HepG2 (cell line): Measurements from ENCODE around the gene MYADML2. TPM values are rescaled to one million over a fixed set of nuclear protein-coding genes. Genes with fewer than 3 reads are reported as not detected.

Experiments used
- ATF7-NPFF ChIP-seq: sonication (generic); formaldehyde crosslinking; IDR thresholded peaks from 2 replicates; pipeline ENCODE4 v1.8.1; 2023; ENCODE audit warnings: mild to moderate bottlenecking, low read depth, missing genetic modification reagents, moderate library complexity
- CREB3 ChIP-seq: sonication (generic); formaldehyde crosslinking; IDR thresholded peaks from 2 replicates; pipeline ENCODE4 v1.5.0; 2020; ENCODE audit warnings: missing genetic modification reagents
- HIVEP1 ChIP-seq: sonication (generic); formaldehyde crosslinking; IDR thresholded peaks from 2 replicates; pipeline ENCODE4 v1.4.0; 2020; ENCODE audit warnings: mild to moderate bottlenecking, missing genetic modification reagents
- LCORL ChIP-seq, 2 experiments: fragments of 450-650 bp in 1 of 2; sonication (generic) in 1 of 2; formaldehyde crosslinking in 1 of 2; IDR thresholded peaks; 2 replicates each; pipeline versions ENCODE4 v1.5.0 to v1.6.1; 2017 to 2020; ENCODE audit warnings: antibody characterized with exemption in 1 of 2, missing genetic modification reagents in 1 of 2
- POLR2AphosphoS5 ChIP-seq: IDR thresholded peaks from 2 replicates; pipeline ENCODE4 v1.6.1; 2012; ENCODE audit warnings: low read depth, low read length
- ZBTB21 ChIP-seq: sonication (generic); formaldehyde crosslinking; IDR thresholded peaks from 2 replicates; pipeline ENCODE4 v1.4.0; 2020; ENCODE audit warnings: missing genetic modification reagents
- ZFP41 ChIP-seq: sonication (generic); formaldehyde crosslinking; IDR thresholded peaks from 2 replicates; pipeline ENCODE4 v1.4.0; 2020; ENCODE audit warnings: mild to moderate bottlenecking, missing genetic modification reagents, borderline replicate concordance
- ZFX ChIP-seq: sonication (generic); formaldehyde crosslinking; IDR thresholded peaks from 2 replicates; pipeline ENCODE4 v1.4.0; 2020; ENCODE audit warnings: mild to moderate bottlenecking, low read depth, missing genetic modification reagents, moderate library complexity
- ZHX2 ChIP-seq, 2 experiments: sonication (generic) in 1 of 2; formaldehyde crosslinking in 1 of 2; IDR thresholded peaks; 2 replicates each; pipeline versions ENCODE4 v1.6.1 to v1.9.0; 2014 to 2022; ENCODE audit warnings: antibody characterized with exemption in 1 of 2, borderline replicate concordance in 1 of 2, inconsistent platforms in 1 of 2, low read depth in 1 of 2, missing genetic modification reagents in 1 of 2
- ZNF567 ChIP-seq: sonication (generic); formaldehyde crosslinking; IDR thresholded peaks from 2 replicates; pipeline ENCODE4 v1.8.1; 2023; ENCODE audit warnings: mild to moderate bottlenecking, missing genetic modification reagents, borderline replicate concordance
- ZNF724P ChIP-seq: sonication (generic); formaldehyde crosslinking; IDR thresholded peaks from 2 replicates; pipeline ENCODE4 v1.8.0; 2022; ENCODE audit warnings: missing genetic modification reagents, borderline replicate concordance
- polyA plus RNA-seq, 8 experiments: library from polyadenylated mRNA; depleted of rRNA in 3 of 8; stranded (reverse) in 7 of 8; unstranded in 1 of 8; fragments of >200 nt; fragmentation: Illumina TruSeq in 4 of 8; extraction: Trizol in 4 of 8; gene quantifications; 2 replicates each; pipeline versions ENCODE4 v1.2.1 to v1.2.3, GENCODE V29; 2011 to 2016; ENCODE audit warnings: low read depth in 4 of 8, missing spikeins in 1 of 8, mixed read lengths in 1 of 8; ENCODE audit not compliant: insufficient read depth in 1 of 8
- total RNA-seq, 5 experiments: library from RNA; depleted of rRNA; stranded (reverse); fragments of >200 nt; fragmentation: Illumina TruSeq; extraction: Trizol; gene quantifications; 2 replicates each; pipeline ENCODE4 v1.2.3, GENCODE V29; 2016; ENCODE audit warnings: low read depth in 1 of 5
- TF ChIP-seq, protein P1 (sequence below): sonication (generic); IDR thresholded peaks from 2 replicates; pipeline ENCODE4 v1.6.1; 2016; ENCODE audit warnings: low read depth, borderline replicate concordance
- TF ChIP-seq, protein P2 (sequence below): sonication (generic); formaldehyde crosslinking; IDR thresholded peaks from 2 replicates; pipeline ENCODE4 v1.8.0; 2022; ENCODE audit warnings: missing genetic modification reagents, mild to moderate bottlenecking, moderate library complexity, borderline replicate concordance
- TF ChIP-seq, protein P3 (sequence below): sonication (generic); formaldehyde crosslinking; IDR thresholded peaks from 2 replicates; pipeline ENCODE4 v1.8.1; 2023; ENCODE audit warnings: mild to moderate bottlenecking, missing genetic modification reagents, borderline replicate concordance

MYADML2 gene
- total and polyA plus RNA-seq, 2 of the 13 experiments (the other 11 are each of a cell fraction or from before 2014, with no cell fraction given) = not detected

- TF ChIP-seq ZHX2 (IDR thresholded peaks at IDR 0.05; ENCODE audit: low read depth) (0 out of 2 replicates have a peak, but pooled peaks have one; percentile 44), ZHX2 (CRISPR knock-in tag; IDR thresholded peaks at IDR 0.05; ENCODE audit: borderline replicate concordance) (no peak), CREB3 (CRISPR knock-in tag) (no peak), ZFX (peak; percentile 97), HIVEP1 (CRISPR knock-in tag) (peak; percentile 90; the same call in 1 of the 2 replicates), LCORL (IDR thresholded peaks at IDR 0.05) (no peak), LCORL (CRISPR knock-in tag; IDR thresholded peaks at IDR 0.05) (peak; percentile 93), ATF7-NPFF (CRISPR knock-in tag) (peak; percentile 91), ZNF724P (CRISPR knock-in tag) (peak; percentile 91), ZFP41 (0 out of 2 replicates have a peak, but pooled peaks have one; percentile 69), ZBTB21 (CRISPR knock-in tag) (no peak), ZNF567 (CRISPR knock-in tag) (no peak), POLR2AphosphoS5 (no peak; the same call in 1 of the 2 replicates)
- TF ChIP-seq, protein P1, sequence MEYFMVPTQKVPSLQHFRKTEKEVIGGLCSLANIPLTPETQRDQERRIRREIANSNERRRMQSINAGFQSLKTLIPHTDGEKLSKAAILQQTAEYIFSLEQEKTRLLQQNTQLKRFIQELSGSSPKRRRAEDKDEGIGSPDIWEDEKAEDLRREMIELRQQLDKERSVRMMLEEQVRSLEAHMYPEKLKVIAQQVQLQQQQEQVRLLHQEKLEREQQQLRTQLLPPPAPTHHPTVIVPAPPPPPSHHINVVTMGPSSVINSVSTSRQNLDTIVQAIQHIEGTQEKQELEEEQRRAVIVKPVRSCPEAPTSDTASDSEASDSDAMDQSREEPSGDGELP = peak; percentile 100
- TF ChIP-seq, protein P2, sequence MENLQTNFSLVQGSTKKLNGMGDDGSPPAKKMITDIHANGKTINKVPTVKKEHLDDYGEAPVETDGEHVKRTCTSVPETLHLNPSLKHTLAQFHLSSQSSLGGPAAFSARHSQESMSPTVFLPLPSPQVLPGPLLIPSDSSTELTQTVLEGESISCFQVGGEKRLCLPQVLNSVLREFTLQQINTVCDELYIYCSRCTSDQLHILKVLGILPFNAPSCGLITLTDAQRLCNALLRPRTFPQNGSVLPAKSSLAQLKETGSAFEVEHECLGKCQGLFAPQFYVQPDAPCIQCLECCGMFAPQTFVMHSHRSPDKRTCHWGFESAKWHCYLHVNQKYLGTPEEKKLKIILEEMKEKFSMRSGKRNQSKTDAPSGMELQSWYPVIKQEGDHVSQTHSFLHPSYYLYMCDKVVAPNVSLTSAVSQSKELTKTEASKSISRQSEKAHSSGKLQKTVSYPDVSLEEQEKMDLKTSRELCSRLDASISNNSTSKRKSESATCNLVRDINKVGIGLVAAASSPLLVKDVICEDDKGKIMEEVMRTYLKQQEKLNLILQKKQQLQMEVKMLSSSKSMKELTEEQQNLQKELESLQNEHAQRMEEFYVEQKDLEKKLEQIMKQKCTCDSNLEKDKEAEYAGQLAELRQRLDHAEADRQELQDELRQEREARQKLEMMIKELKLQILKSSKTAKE = peak; percentile 98
- TF ChIP-seq, protein P3, sequence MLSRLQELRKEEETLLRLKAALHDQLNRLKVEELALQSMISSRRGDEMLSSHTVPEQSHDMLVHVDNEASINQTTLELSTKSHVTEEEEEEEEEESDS (CRISPR knock-in tag) = no peak
Observed at GRCh38 chr17:81966343-81967243, 19.6 kb upstream of the MYADML2 start (continued).
